Measurements from ENCODE around the gene ARHGAP6.

DNA sequence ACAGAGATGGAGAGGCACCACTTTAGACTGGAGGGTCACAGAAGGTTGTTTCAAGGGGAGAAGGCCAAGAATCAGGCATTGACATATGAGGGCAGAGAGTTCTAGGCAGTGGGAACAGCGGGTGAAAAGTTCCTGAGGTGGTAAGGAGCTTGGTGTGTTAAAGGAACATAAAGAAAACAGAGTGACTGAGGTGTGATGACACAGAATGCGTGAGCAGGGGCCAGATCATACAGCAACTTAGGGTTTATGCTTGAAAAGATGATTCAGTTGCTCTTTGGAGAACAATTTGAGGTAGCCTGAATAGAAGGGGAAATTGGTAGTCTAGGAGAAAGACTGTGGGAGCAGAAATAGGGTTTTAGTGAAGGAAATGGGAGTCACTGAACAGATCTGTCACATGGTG is 193.3 kb downstream of the ARHGAP6 start:
- TF ChIP-seq TP53 (CRISPR knock-in tag; IDR thresholded peaks at IDR 0.05) = no peak
- TF ChIP-seq POLR2A (IDR thresholded peaks at IDR 0.05; ENCODE audit: low read length) = no peak

Data from A549 (cell line).